Measurements from ENCODE around the gene KCNK1.
"Not testable (repeated sequence)": the region's sequence is repeated elsewhere in the genome, so short reads cannot be mapped to it uniquely, and the experiment has no call there.

KCNK1 gene

DNA sequence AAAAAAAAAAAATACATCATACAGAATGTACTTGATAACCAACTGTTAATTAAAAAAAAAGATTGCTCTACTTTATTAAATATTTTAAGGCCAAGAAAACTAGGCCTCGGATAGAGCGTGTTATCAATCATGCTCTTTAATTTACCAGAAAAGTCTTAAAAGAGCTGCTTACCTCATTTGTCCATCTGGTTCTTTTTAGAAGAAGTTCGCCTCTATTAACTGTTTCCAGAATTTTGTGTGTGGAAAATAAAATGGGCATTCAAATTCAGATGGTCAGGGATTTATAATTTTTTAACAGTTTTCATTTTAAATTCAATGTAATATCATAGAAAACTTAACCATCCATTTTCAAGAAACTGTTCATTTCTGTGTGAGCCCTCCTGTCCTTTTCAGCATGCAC, 53.8 kb downstream of the KCNK1 start:
- TF ChIP-seq ZFX (IDR thresholded peaks at IDR 0.05; ENCODE audit: borderline replicate concordance) = no peak
- TF ChIP-seq, protein P1, sequence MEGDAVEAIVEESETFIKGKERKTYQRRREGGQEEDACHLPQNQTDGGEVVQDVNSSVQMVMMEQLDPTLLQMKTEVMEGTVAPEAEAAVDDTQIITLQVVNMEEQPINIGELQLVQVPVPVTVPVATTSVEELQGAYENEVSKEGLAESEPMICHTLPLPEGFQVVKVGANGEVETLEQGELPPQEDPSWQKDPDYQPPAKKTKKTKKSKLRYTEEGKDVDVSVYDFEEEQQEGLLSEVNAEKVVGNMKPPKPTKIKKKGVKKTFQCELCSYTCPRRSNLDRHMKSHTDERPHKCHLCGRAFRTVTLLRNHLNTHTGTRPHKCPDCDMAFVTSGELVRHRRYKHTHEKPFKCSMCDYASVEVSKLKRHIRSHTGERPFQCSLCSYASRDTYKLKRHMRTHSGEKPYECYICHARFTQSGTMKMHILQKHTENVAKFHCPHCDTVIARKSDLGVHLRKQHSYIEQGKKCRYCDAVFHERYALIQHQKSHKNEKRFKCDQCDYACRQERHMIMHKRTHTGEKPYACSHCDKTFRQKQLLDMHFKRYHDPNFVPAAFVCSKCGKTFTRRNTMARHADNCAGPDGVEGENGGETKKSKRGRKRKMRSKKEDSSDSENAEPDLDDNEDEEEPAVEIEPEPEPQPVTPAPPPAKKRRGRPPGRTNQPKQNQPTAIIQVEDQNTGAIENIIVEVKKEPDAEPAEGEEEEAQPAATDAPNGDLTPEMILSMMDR (IDR thresholded peaks at IDR 0.05) = no peak
- H3K27ac ChIP-seq = no peak overlapping the region

DNA sequence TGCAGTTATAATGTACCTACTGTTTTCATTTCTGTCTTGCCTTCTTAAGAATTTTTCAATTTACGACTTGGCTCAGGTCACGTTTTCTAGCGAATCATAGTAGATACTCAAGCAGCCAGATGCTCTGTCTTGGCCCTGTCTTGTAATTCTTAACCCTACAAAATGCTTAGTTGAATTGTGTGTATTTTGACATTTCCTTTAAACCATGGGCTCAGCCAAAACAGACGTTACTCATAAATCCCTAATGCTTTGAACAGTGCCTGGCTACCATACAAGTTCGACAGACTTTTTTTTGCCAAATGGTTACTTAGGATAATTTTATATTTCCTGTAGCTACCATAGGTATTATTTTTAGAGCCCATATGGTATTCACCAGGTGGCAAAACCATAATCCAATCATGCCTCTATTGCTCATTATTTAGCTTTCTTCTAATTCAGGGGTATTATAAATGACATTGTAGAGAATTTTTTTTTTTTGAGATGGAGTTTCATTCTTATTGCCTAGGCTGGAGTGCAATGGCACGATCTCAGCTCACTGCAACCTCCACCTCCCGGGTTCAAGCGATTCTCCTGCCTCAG, 54.3 kb downstream of the KCNK1 start:
- TF ChIP-seq ZFX (IDR thresholded peaks at IDR 0.05; ENCODE audit: borderline replicate concordance) = no peak
- TF ChIP-seq, protein P1 (IDR thresholded peaks at IDR 0.05) = no peak
- no peak overlapping the region for H3K27ac ChIP-seq

DNA sequence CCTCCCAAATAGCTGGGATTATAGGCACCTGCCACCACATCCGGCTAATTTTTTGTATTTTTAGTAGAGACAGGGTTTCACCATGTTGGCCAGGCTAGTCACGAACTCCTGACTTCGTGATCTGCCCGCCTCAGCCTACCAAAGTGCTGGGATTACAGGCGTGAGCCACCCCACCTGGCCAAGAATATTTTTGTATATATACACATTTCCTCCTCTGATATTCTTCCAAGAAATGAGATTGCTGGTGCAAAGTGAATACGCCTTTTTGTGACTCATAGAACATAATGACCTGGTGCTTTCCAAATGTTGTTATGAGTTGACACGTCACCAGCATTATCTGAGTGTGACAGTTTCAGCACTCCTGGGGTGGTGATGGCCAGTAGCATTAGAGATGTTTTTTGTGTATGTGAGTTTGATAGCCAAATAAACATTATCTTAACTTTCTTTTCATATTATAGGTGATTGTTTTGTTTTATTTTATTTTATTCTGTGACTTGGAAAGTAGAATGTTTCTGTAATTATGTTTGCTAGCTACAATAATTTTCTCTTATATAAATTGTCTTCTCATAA, 54.9 kb downstream of the KCNK1 start:
- H3K27ac ChIP-seq = no peak overlapping the region
- TF ChIP-seq ZFX (IDR thresholded peaks at IDR 0.05; ENCODE audit: borderline replicate concordance) = no peak
- TF ChIP-seq, protein P1 (IDR thresholded peaks at IDR 0.05) = no peak

DNA sequence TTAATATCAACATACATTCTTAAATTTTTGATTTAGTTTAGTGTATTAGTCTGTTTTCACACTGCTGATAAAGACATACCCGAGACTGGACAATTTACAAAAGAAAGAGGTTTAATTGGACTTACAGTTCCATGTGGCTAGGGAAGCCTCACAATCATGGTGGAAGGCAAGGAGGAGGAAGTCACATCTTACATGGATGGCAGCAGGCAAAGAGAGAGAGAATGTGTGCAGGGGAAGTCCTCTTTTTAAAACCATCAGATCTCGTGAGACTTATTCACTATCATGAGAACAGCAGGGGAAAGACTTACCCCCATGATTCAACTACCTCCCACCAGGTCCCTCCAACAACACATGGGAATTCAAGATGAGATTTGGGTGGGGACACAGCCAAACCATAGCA, 56.5 kb downstream of the KCNK1 start:
- H3K27ac ChIP-seq = not testable (repeated sequence)

DNA sequence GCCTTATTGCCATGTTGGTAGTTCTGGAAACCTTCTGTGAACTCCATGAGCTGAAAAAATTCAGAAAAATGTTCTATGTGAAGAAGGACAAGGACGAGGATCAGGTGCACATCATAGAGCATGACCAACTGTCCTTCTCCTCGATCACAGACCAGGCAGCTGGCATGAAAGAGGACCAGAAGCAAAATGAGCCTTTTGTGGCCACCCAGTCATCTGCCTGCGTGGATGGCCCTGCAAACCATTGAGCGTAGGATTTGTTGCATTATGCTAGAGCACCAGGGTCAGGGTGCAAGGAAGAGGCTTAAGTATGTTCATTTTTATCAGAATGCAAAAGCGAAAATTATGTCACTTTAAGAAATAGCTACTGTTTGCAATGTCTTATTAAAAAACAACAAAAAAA, 57.4 kb downstream of the KCNK1 start:
- H3K27ac ChIP-seq = no peak overlapping the region
- no peak for TF ChIP-seq ZFX (IDR thresholded peaks at IDR 0.05; ENCODE audit: borderline replicate concordance)
- TF ChIP-seq, protein P1 (IDR thresholded peaks at IDR 0.05) = no peak

DNA sequence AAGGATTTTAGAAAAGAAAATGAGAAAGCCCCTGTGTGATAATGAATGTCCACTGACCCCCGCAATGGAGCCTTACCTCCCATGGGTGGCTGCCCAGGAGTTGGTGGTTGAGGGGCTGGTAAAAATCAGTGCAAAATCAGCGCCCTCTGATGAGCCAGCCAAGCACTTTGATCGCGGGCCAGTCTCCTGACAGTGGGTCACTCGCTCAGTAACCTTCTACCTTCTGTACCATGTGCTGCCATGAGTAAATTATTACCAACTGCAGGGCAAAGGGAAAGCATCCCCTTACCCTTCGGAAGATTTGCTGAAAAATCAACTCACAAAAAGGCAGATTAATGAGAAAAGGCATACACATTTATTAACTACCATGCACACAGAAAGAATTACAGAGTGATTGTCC, 58.8 kb downstream of the KCNK1 start:
- TF ChIP-seq, protein P1 (IDR thresholded peaks at IDR 0.05) = no peak
- TF ChIP-seq ZFX (IDR thresholded peaks at IDR 0.05; ENCODE audit: borderline replicate concordance) = no peak
- H3K27ac ChIP-seq = peak overlapping the region; percentile 40

DNA sequence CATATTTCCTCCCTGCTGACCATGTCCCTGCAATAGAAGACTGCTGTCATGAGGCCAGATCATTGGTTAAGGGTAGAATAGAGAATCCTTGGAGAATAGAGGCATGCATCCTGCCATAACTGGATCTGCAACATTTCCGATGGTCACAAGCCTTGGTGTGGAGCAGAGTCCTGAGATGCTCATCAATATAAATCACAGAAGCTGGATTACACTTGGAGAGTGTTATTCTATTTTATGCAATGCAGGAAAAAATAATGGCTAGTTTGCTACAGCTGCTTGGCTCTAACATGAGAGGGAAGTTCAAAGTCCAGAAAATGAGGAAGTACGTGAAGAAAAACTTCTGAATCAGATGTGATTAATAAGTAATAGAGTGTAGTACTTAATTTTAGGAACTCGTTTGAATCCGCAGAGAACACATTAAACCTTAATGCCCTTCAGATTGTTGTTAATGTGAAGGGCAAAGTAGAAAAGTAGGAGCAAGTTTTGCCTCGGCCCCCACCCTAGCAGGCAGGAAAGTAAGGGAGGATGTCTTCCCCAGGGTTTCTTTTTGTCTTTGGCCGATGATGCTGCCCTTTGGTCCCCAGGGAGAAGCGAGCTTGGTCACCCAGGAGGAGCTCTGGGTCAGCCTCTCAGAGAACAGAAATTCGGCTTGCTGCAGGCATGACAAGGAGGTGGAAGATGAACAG, 59.5 kb downstream of the KCNK1 start:
- TF ChIP-seq ZFX (IDR thresholded peaks at IDR 0.05; ENCODE audit: borderline replicate concordance) = no peak
- TF ChIP-seq, protein P1 (IDR thresholded peaks at IDR 0.05) = no peak
- H3K27ac ChIP-seq = peak overlapping the region; percentile 40
